CD4-positive, alpha-beta T cell treated with Interleukin-15 for 1 hour (primary cell): ENCODE data around the gene HCCS.
A peak's percentile ranks its signal among the peaks of the same experiment; 100 is the strongest.

Experiments
- DNase-seq: peaks from one replicate; pipeline ENCODE4 v3.0.0-alpha.2; 2020

HCCS gene

GRCh38 chrX:11124112-11124511 lies 13.0 kb downstream of the HCCS start:
- no peak for DNase-seq

- DNase-seq, result no peak
These were observed 13.9 kb downstream of the HCCS start for GRCh38 chrX:11125060-11125459.

GRCh38 chrX:11129534-11130105 lies 18.5 kb downstream of the HCCS start:
- no peak for DNase-seq

GRCh38 chrX:11130136-11130535 lies 19.0 kb downstream of the HCCS start:
- DNase-seq, result no peak

GRCh38 chrX:11131146-11131545 lies 20.0 kb downstream of the HCCS start:
- DNase-seq, result no peak

GRCh38 chrX:11135564-11136185 lies 24.5 kb downstream of the HCCS start:
- DNase-seq, result no peak

GRCh38 chrX:11137543-11138139 lies 26.5 kb downstream of the HCCS start:
- no peak for DNase-seq

- no peak for DNase-seq
These were observed 27.6 kb downstream of the HCCS start for GRCh38 chrX:11138498-11139390.

GRCh38 chrX:11143931-11144678 lies 33.0 kb downstream of the HCCS start:
- peak; percentile 21 for DNase-seq

GRCh38 chrX:11146411-11146810 lies 35.3 kb downstream of the HCCS start:
- no peak for DNase-seq

GRCh38 chrX:11148401-11148800 lies 37.3 kb downstream of the HCCS start:
- no peak for DNase-seq

- DNase-seq, result no peak
These were observed 40.8 kb downstream of the HCCS start for GRCh38 chrX:11151799-11152559.

GRCh38 chrX:11159149-11159548 lies 48.0 kb downstream of the HCCS start:
- no peak for DNase-seq

GRCh38 chrX:11164433-11164832 lies 53.3 kb downstream of the HCCS start:
- DNase-seq, result no peak

GRCh38 chrX:11171956-11172355 lies 60.8 kb downstream of the HCCS start:
- no peak for DNase-seq

GRCh38 chrX:11172415-11172814 lies 61.3 kb downstream of the HCCS start:
- DNase-seq, result no peak
